Naive thymus-derived CD4-positive, alpha-beta T cell (primary cell): ENCODE results near the gene AGO1. TPM values are rescaled to one million over a fixed set of nuclear protein-coding genes. Genes with fewer than 3 reads are reported as not detected.
A peak's percentile ranks its signal among the peaks of the same experiment; 100 is the strongest.

Experiments used
- ATAC-seq: fragments of 150-1000 bp; cut with Tn5 transposase; 2 replicates; pipeline ENCODE4 v1.10.0; 2021; ENCODE audit warnings: mild to moderate bottlenecking, moderate library complexity
- CTCF ChIA-PET: fragments of 350-600 bp; sonication (Branson Sonifier 250); formaldehyde crosslinking; loops from one replicate; lab custom pipeline; 2021; ENCODE audit warnings: antibody characterized with exemption; lab: Charles Lee
- POLR2A ChIA-PET: fragments of 350-600 bp; sonication (Branson Sonifier 250); formaldehyde crosslinking; loops from one replicate; lab custom pipeline; 2021; ENCODE audit warnings: antibody characterized with exemption, inconsistent platforms; lab: Charles Lee
- DNase-seq, 9 donors: peaks; one replicate each; pipeline versions ENCODE4 v3.0.0 to v3.0.0-alpha.2; 2020 to 2022; ENCODE audit warnings: mixed read lengths in 1 of 9
- H3K27ac ChIP-seq: one replicate; pipeline ENCODE4 v1.7.0; 2013; ENCODE audit warnings: mild to moderate bottlenecking, low read depth, low read length, moderate library complexity
- H3K27me3 ChIP-seq, 2 donors: one replicate each; pipeline ENCODE4 v1.7.0; 2013; ENCODE audit warnings: low read length in 2 of 2, mild to moderate bottlenecking in 2 of 2, moderate library complexity in 2 of 2; ENCODE audit not compliant: control insufficient read depth in 2 of 2, insufficient read depth in 2 of 2
- H3K36me3 ChIP-seq, 3 experiments: 1 replicate in 2 of 3; 2 replicates in 1 of 3; pipeline ENCODE4 v1.7.0; 2013; ENCODE audit warnings: low read length in 3 of 3, mild to moderate bottlenecking in 3 of 3, moderate library complexity in 1 of 3; ENCODE audit not compliant: insufficient read depth in 3 of 3, control insufficient read depth in 2 of 3
- H3K4me1 ChIP-seq, 2 donors: one replicate each; pipeline ENCODE4 v1.7.0; 2013; ENCODE audit warnings: low read length in 2 of 2, mild to moderate bottlenecking in 2 of 2, moderate library complexity in 1 of 2; ENCODE audit not compliant: control insufficient read depth in 2 of 2, insufficient read depth in 2 of 2
- H3K4me3 ChIP-seq: 2 replicates; pipeline ENCODE4 v1.7.0; 2013; ENCODE audit warnings: mild to moderate bottlenecking, low read length
- H3K9me3 ChIP-seq, 3 experiments: 1 replicate in 2 of 3; 2 replicates in 1 of 3; pipeline ENCODE4 v1.7.0; 2013; ENCODE audit warnings: low read length in 3 of 3; ENCODE audit not compliant: control insufficient read depth in 2 of 3
- H3K27ac Mint-ChIP-seq, 9 donors: one replicate each; pipeline ENCODE4 v1.8.0; 2020 to 2022; ENCODE audit warnings: mixed read lengths in 9 of 9, mild to moderate bottlenecking in 8 of 9, moderate library complexity in 5 of 9, inconsistent platforms in 2 of 9
- H3K27me3 Mint-ChIP-seq, 5 donors: one replicate each; pipeline ENCODE4 v1.8.0; 2021 to 2022; ENCODE audit warnings: mixed read lengths in 5 of 5, mild to moderate bottlenecking in 1 of 5
- H3K36me3 Mint-ChIP-seq, 5 donors: one replicate each; pipeline ENCODE4 v1.8.0; 2020 to 2022; ENCODE audit warnings: mixed read lengths in 5 of 5, mild to moderate bottlenecking in 3 of 5, inconsistent platforms in 1 of 5
- H3K4me1 Mint-ChIP-seq, 7 donors: one replicate each; pipeline ENCODE4 v1.8.0; 2020 to 2022; ENCODE audit warnings: mixed read lengths in 7 of 7, mild to moderate bottlenecking in 3 of 7, inconsistent platforms in 1 of 7
- H3K4me3 Mint-ChIP-seq, 10 donors: one replicate each; pipeline ENCODE4 v1.8.0; 2020 to 2022; ENCODE audit warnings: mild to moderate bottlenecking in 10 of 10, mixed read lengths in 10 of 10, moderate library complexity in 6 of 10, inconsistent platforms in 2 of 10
- H3K9me3 Mint-ChIP-seq, 11 donors: one replicate each; pipeline ENCODE4 v1.8.0; 2020 to 2022; ENCODE audit warnings: mixed read lengths in 11 of 11, mild to moderate bottlenecking in 4 of 11, inconsistent platforms in 1 of 11, moderate library complexity in 1 of 11
- intact Hi-C, 2 donors: fragments of 100-400 bp; cut with micrococcal nuclease; formaldehyde crosslinking; loops; one replicate each; pipeline ENCODE4 v1.15.1; 2023
- polyA plus RNA-seq, 2 donors: library from polyadenylated mRNA; unstranded; fragments of 300-500 nt; fragmentation: Illumina TruSeq; gene quantifications; one replicate each; pipeline ENCODE4 v1.2.3, GENCODE V29; 2021
- total RNA-seq, 6 experiments: library from RNA in 5 of 6; stranded (reverse) in 5 of 6; gene quantifications; 1 replicate in 5 of 6; 2 replicates in 1 of 6; pipeline ENCODE4 v1.2.3 and lab custom pipeline; 2021 to 2026

Gene AGO1
- total and polyA plus RNA-seq, 7 experiments from 2014 or later, result 8.9 to 28.0 (median 26.8) TPM

DNA sequence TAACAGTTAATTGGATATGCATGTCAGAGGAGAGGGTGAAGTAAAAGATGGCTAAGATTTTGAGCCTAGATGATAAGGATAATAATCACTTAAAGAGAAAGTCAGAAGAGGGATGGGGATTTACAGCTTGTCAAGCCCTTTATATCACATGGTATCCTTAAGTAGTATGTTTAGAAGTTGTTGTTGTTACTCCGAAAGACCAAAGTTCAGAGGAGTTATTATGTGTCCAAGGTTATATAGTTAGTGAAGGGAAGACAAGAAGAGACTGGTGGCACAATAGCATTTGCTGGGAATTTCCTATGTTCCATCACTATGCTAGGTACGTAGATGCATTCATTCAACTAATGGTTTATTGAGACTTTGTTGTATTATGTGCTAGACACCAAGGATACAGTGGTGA, 30.8 kb upstream of the AGO1 start:
- no peak for DNase-seq
- no peak overlapping the region for H3K27ac Mint-ChIP-seq
- H3K9me3 Mint-ChIP-seq, result peaks cover 0 to 1% (median 0%) of the 10 kb centered on the region in 11 donors
- ChIA-PET POLR2A (no interaction called here), CTCF (no interaction called here)
- no peak overlapping the region for H3K4me3 ChIP-seq
- no peaks in the 10 kb centered on the region for H3K27me3 Mint-ChIP-seq
- no peaks in the 10 kb centered on the region for H3K9me3 ChIP-seq
- peaks cover 5 to 36% (median 19%) of the 10 kb centered on the region in 5 donors for H3K36me3 Mint-ChIP-seq
- intact Hi-C loops, result no loop called here
- H3K4me1 Mint-ChIP-seq, result no peaks in the 10 kb centered on the region
- no peaks in the 10 kb centered on the region for H3K4me1 ChIP-seq
- ATAC-seq, result no peak
- H3K27ac ChIP-seq, result no peak overlapping the region
- H3K4me3 Mint-ChIP-seq, result no peak overlapping the region
- peaks cover 5 to 9% (median 6%) of the 10 kb centered on the region in 3 experiments for H3K36me3 ChIP-seq
- no peaks in the 10 kb centered on the region for H3K27me3 ChIP-seq

- Histone ChIP-seq H3K4me1 (no peaks in the 10 kb centered on the region), H3K9me3 (no peaks in the 10 kb centered on the region), H3K36me3 (peaks cover 0 to 9% (median 6%) of the 10 kb centered on the region in 3 experiments), H3K27ac (no peak overlapping the region), H3K27me3 (no peaks in the 10 kb centered on the region), H3K4me3 (no peak overlapping the region)
- DNase-seq (no peak), ATAC-seq (no peak)
- Mint-ChIP-seq H3K27me3 (peaks cover 0 to under 1% (median 0%) of the 10 kb centered on the region in 5 donors), H3K27ac (no peak overlapping the region), H3K4me1 (no peaks in the 10 kb centered on the region), H3K4me3 (no peak overlapping the region), H3K36me3 (peaks cover 5 to 32% (median 14%) of the 10 kb centered on the region in 5 donors), H3K9me3 (peaks cover 0 to 1% (median 0%) of the 10 kb centered on the region in 11 donors)
- ChIA-PET POLR2A (interaction anchor here (0.6 kb wide), 1 partner anchor 303 kb away, joined by 3 read pairs; no protein-coding TSS in a partner anchor), CTCF (no interaction called here)
- intact Hi-C loops, result no loop called here
Measured at GRCh38 chr1:35854989-35855700, 27.9 kb upstream of the AGO1 start.

DNA sequence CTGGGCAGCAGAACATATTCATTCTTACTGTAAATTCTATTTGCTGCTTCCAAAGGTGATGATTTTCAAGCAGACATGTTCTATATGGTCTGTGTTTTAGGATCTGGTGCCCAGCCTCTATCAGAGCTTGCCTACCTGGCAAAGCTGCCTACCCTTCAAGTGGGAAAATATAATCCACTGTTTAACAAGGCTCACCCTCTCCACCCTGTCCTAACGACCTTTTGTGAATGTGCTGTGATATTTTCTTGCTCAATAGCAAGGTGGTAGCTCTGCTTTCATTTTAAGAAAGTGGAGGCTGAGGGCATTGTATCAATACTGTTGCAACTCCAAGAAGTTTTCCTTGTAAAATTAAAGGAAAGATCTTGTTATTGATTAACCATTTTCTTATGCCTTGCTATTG, 26.0 kb upstream of the AGO1 start:
- no peak overlapping the region for H3K27ac ChIP-seq
- no peak for DNase-seq
- peaks cover 0 to 6% (median 0%) of the 10 kb centered on the region in 5 donors for H3K27me3 Mint-ChIP-seq
- peaks cover 0 to 1% (median 0%) of the 10 kb centered on the region in 11 donors for H3K9me3 Mint-ChIP-seq
- POLR2A ChIA-PET, result no interaction called here
- CTCF ChIA-PET, result no interaction called here
- H3K36me3 ChIP-seq, result peaks cover 0 to 9% (median 0%) of the 10 kb centered on the region in 3 experiments
- no peak overlapping the region for H3K4me3 Mint-ChIP-seq
- intact Hi-C loops, result no loop called here
- peaks cover 5 to 19% (median 9%) of the 10 kb centered on the region in 5 donors for H3K36me3 Mint-ChIP-seq
- no peak for ATAC-seq
- H3K4me1 Mint-ChIP-seq, result peaks cover 0 to 2% (median 0%) of the 10 kb centered on the region in 7 donors
- H3K27me3 ChIP-seq, result no peaks in the 10 kb centered on the region
- H3K4me1 ChIP-seq, result no peaks in the 10 kb centered on the region
- H3K9me3 ChIP-seq, result no peaks in the 10 kb centered on the region
- H3K27ac Mint-ChIP-seq, result no peak overlapping the region
- no peak overlapping the region for H3K4me3 ChIP-seq

GRCh38 chr1:35857830-35858229, 25.2 kb upstream of the AGO1 start:
- Mint-ChIP-seq H3K36me3 (peaks cover 4 to 15% (median 5%) of the 10 kb centered on the region in 5 donors), H3K27ac (no peak overlapping the region), H3K4me1 (peaks cover 0 to 2% (median 0%) of the 10 kb centered on the region in 7 donors), H3K27me3 (peaks cover 0 to 6% (median 0%) of the 10 kb centered on the region in 5 donors), H3K9me3 (peaks cover 0 to 1% (median 0%) of the 10 kb centered on the region in 11 donors), H3K4me3 (no peak overlapping the region)
- no peak for DNase-seq
- POLR2A ChIA-PET, result no interaction called here
- Histone ChIP-seq H3K27me3 (no peaks in the 10 kb centered on the region), H3K4me3 (no peak overlapping the region), H3K4me1 (no peaks in the 10 kb centered on the region), H3K27ac (no peak overlapping the region), H3K9me3 (no peaks in the 10 kb centered on the region), H3K36me3 (peaks cover 0 to 9% (median 0%) of the 10 kb centered on the region in 3 experiments)
- intact Hi-C loops, result no loop called here
- CTCF ChIA-PET, result no interaction called here
- ATAC-seq, result no peak

DNA sequence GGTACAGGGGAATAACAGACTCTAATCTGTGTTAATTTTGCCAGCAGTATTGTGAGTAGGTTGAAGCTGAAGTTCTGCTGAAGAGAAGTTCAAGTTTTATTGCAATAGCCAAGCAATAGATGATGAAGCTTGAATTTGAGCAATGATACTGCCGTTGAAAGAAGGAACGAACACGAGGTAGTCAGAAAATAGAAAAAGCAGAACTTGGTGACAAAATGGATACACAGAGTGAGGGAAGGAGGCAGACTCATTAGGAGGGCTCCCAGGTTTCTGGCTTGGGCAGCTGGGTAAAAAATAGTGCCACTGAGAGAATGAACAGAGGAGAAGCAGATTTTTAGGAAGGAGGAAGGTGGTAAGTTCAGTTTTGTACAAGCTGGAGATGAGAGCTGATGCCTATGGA, 22.3 kb upstream of the AGO1 start:
- peaks cover 0 to 3% (median 0%) of the 10 kb centered on the region in 7 donors for H3K4me1 Mint-ChIP-seq
- ATAC-seq (no peak), DNase-seq (no peak)
- intact Hi-C loops, result no loop called here
- H3K36me3 Mint-ChIP-seq, result peaks cover 0 to 3% (median 0%) of the 10 kb centered on the region in 5 donors
- CTCF ChIA-PET, result interaction anchor here (0.8 kb wide), 1 partner anchor 22 kb away, joined by 3 read pairs; the partner anchor contains the start of gene AGO1
- Histone ChIP-seq H3K27me3 (no peaks in the 10 kb centered on the region), H3K4me3 (no peak overlapping the region), H3K9me3 (no peaks in the 10 kb centered on the region), H3K27ac (no peak overlapping the region), H3K36me3 (peaks cover 0 to 5% (median 0%) of the 10 kb centered on the region in 3 experiments), H3K4me1 (no peaks in the 10 kb centered on the region)
- POLR2A ChIA-PET, result no interaction called here
- H3K27ac Mint-ChIP-seq, result peak overlapping the region in 1 of 9 donors; percentile 61
- H3K27me3 Mint-ChIP-seq, result peaks cover 0 to 12% (median 0%) of the 10 kb centered on the region in 5 donors
- H3K4me3 Mint-ChIP-seq, result no peak overlapping the region
- H3K9me3 Mint-ChIP-seq, result no peaks in the 10 kb centered on the region

- H3K4me1 ChIP-seq, result no peaks in the 10 kb centered on the region
- intact Hi-C loops, result no loop called here
- ATAC-seq (no peak), DNase-seq (no peak)
- no peak overlapping the region for H3K27ac ChIP-seq
- H3K27me3 ChIP-seq, result no peaks in the 10 kb centered on the region
- no peaks in the 10 kb centered on the region for H3K9me3 ChIP-seq
- peaks cover 0 to 5% (median 0%) of the 10 kb centered on the region in 7 donors for H3K4me1 Mint-ChIP-seq
- H3K9me3 Mint-ChIP-seq, result no peaks in the 10 kb centered on the region
- ChIA-PET CTCF (interaction anchor here (0.7 kb wide), 1 partner anchor 191 kb away, joined by 4 read pairs; no protein-coding TSS in a partner anchor), POLR2A (no interaction called here)
- H3K36me3 ChIP-seq, result no peaks in the 10 kb centered on the region
- no peak overlapping the region for H3K27ac Mint-ChIP-seq
- no peaks in the 10 kb centered on the region for H3K36me3 Mint-ChIP-seq
- H3K4me3 Mint-ChIP-seq, result no peak overlapping the region
- H3K27me3 Mint-ChIP-seq, result peaks cover 0 to 12% (median 0%) of the 10 kb centered on the region in 5 donors
- H3K4me3 ChIP-seq, result no peak overlapping the region
Measured at GRCh38 chr1:35863136-35863535, 19.9 kb upstream of the AGO1 start.
